ENCODE data around the gene MCM9. TPM values are rescaled to one million over a fixed set of nuclear protein-coding genes. Genes with fewer than 3 reads are reported as not detected.

The MCM9 gene
- total and polyA plus RNA-seq, 2 of the 4 experiments (the other 2 are of a cell fraction): 3.5 to 7.2 TPM

DNA sequence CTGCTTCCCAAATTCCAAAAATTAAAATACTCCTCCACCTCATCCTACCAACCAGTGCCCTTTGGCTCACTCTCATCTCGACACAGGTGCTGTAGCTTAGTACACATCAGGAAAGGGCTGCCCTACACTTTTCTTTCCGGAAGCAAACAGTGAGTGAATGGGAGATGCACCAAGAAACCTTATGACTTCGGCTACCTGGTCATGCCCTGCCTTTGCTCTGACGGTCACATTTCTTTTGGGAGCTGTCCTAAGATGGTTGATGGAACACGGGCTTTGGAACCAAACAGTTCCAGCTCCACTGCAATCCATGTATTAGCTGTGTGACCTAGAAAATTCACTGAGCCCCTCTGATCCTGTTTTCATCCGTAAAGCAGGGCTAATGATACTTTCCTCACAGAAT is 133.7 kb downstream of the MCM9 start:
- DNase-seq (no peak), ATAC-seq (ENCODE audit: low read depth) (no peak)
- Histone ChIP-seq H2AFZ (replicated peaks; ENCODE audit: low read length, poor library complexity) (no peak overlapping the region), H3K4ac (ENCODE audit: low read depth, low read length) (no peak overlapping the region), H2BK20ac (ENCODE audit: low read depth, low read length) (no peak overlapping the region), H3K9me3 (ENCODE audit: control insufficient read depth, insufficient read depth, low read length) (no peaks in the 10 kb centered on the region), H2AK9ac (replicated peaks; ENCODE audit: low read depth, low read length, poor library complexity) (no peak overlapping the region), H3K18ac (ENCODE audit: low read depth, low read length) (no peak overlapping the region), H3K56ac (ENCODE audit: extremely low read depth, insufficient read depth, low read length) (no peak overlapping the region), H3K36me3 (ENCODE audit: control insufficient read depth, insufficient read depth, low read length) (no peaks in the 10 kb centered on the region), H3K9ac (ENCODE audit: low read depth, low read length) (no peak overlapping the region), H3K4me1 (ENCODE audit: control insufficient read depth, insufficient read depth, low read length) (no peaks in the 10 kb centered on the region), H2BK120ac (ENCODE audit: low read depth, low read length) (no peak overlapping the region), H3K4me3 (ENCODE audit: insufficient read depth, low read depth, low read length) (no peak overlapping the region), H2BK5ac (ENCODE audit: low read depth, low read length, poor library complexity, severe bottlenecking) (no peak overlapping the region), H4K5ac (ENCODE audit: low read depth, low read length) (no peak overlapping the region), H3K14ac (replicated peaks; ENCODE audit: low read depth, low read length) (no peak overlapping the region), H3K4me2 (ENCODE audit: low read depth, low read length) (no peak overlapping the region), H4K8ac (ENCODE audit: low read depth in 2 of 2, low read length in 2 of 2) (no peak overlapping the region), H3K9me1 (ENCODE audit: insufficient read depth, low read length) (no peaks in the 10 kb centered on the region), H3K27me3 (ENCODE audit: control insufficient read depth, insufficient read depth, low read length) (no peaks in the 10 kb centered on the region), H3K27ac (ENCODE audit: insufficient read depth, low read length) (no peak overlapping the region), H2AK5ac (ENCODE audit: low read depth, low read length) (no peak overlapping the region), H4K91ac (ENCODE audit: insufficient read depth, low read depth, low read length) (no peak overlapping the region), H4K20me1 (ENCODE audit: insufficient read depth, low read length) (no peaks in the 10 kb centered on the region), H3K79me1 (ENCODE audit: low read depth in 1 of 2, low read length in 2 of 2) (no peaks in the 10 kb centered on the region), H2BK15ac (ENCODE audit: low read depth, low read length) (no peak overlapping the region), H3K23ac (ENCODE audit: low read depth, low read length) (no peak overlapping the region)
- in situ Hi-C loops (cut with MboI; ENCODE audit: low sequenced_read_pairs): loop anchor here (10.0 kb wide), 1 partner anchor 516 kb away; no protein-coding TSS in a partner anchor
- BruUV-seq (replicated peaks): no TSS peak
- intact Hi-C loops (cut with micrococcal nuclease): loop anchor here (5.0 to 10.0 kb wide), 3 partner anchors 91 to 289 kb away; partner anchors contain the start of gene ASF1A
- ChIA-PET CTCF (interaction anchor here (0.9 to 1.2 kb wide), 2 partner anchors 14 to 517 kb away, joined by 3 to 5 read pairs; no protein-coding TSS in a partner anchor), POLR2A (ENCODE audit: unreplicated experiment) (no interaction called here)
- dilution Hi-C loops (cut with HindIII; ENCODE audit: low sequenced_read_pairs, unreplicated experiment): no loop called here
- TF ChIP-seq, protein P1, sequence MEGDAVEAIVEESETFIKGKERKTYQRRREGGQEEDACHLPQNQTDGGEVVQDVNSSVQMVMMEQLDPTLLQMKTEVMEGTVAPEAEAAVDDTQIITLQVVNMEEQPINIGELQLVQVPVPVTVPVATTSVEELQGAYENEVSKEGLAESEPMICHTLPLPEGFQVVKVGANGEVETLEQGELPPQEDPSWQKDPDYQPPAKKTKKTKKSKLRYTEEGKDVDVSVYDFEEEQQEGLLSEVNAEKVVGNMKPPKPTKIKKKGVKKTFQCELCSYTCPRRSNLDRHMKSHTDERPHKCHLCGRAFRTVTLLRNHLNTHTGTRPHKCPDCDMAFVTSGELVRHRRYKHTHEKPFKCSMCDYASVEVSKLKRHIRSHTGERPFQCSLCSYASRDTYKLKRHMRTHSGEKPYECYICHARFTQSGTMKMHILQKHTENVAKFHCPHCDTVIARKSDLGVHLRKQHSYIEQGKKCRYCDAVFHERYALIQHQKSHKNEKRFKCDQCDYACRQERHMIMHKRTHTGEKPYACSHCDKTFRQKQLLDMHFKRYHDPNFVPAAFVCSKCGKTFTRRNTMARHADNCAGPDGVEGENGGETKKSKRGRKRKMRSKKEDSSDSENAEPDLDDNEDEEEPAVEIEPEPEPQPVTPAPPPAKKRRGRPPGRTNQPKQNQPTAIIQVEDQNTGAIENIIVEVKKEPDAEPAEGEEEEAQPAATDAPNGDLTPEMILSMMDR (conservative IDR thresholded peaks at IDR 0.05; ENCODE audit: low read depth, low read length): no peak
- TF ChIP-seq BHLHE40 (IDR thresholded peaks at IDR 0.05; ENCODE audit: low read depth, low read length) (no peak), MAZ (IDR thresholded peaks at IDR 0.05; ENCODE audit: borderline replicate concordance, low read depth, low read length) (no peak), POLR2A (IDR thresholded peaks at IDR 0.05; ENCODE audit: low read depth, low read length) (no peak), RCOR1 (IDR thresholded peaks at IDR 0.05; ENCODE audit: insufficient replicate concordance, low read length) (no peak), NFE2L2 (IDR thresholded peaks at IDR 0.05; ENCODE audit: low read depth, low read length) (no peak), CEBPB (IDR thresholded peaks at IDR 0.05; ENCODE audit: low read depth, low read length) (no peak), MXI1 (IDR thresholded peaks at IDR 0.05; ENCODE audit: borderline replicate concordance, low read depth, low read length) (no peak), CHD1 (IDR thresholded peaks at IDR 0.05; ENCODE audit: low read depth, low read length) (no peak)
- TF ChIP-seq, protein P2, sequence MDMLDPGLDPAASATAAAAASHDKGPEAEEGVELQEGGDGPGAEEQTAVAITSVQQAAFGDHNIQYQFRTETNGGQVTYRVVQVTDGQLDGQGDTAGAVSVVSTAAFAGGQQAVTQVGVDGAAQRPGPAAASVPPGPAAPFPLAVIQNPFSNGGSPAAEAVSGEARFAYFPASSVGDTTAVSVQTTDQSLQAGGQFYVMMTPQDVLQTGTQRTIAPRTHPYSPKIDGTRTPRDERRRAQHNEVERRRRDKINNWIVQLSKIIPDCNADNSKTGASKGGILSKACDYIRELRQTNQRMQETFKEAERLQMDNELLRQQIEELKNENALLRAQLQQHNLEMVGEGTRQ (IDR thresholded peaks at IDR 0.05; ENCODE audit: low read depth, low read length): no peak
- TF ChIP-seq, protein P3, sequence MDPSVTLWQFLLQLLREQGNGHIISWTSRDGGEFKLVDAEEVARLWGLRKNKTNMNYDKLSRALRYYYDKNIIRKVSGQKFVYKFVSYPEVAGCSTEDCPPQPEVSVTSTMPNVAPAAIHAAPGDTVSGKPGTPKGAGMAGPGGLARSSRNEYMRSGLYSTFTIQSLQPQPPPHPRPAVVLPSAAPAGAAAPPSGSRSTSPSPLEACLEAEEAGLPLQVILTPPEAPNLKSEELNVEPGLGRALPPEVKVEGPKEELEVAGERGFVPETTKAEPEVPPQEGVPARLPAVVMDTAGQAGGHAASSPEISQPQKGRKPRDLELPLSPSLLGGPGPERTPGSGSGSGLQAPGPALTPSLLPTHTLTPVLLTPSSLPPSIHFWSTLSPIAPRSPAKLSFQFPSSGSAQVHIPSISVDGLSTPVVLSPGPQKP (IDR thresholded peaks at IDR 0.05; ENCODE audit: borderline replicate concordance, low read depth, low read length): no peak
- 70% methylated on average over 2 of the region's 6 CpGs; no CpG with 5 or more reads in 1 of the 2 experiments for WGBS, 2 experiments (ENCODE audit: extremely low coverage in 2 of 2, insufficient read length in 1 of 2)

Data from IMR-90 (cell line).